Right forelimb (tissue), 1 donor: ENCODE results near the gene VPS52.
"Not testable (repeated sequence)": the region's sequence is repeated elsewhere in the genome, so short reads cannot be mapped to it uniquely, and the experiment has no call there.

ENCODE experiments used
- DNase-seq: peaks from one replicate; pipeline ENCODE4 v3.0.0-alpha.2; 2018

The VPS52 gene

DNA sequence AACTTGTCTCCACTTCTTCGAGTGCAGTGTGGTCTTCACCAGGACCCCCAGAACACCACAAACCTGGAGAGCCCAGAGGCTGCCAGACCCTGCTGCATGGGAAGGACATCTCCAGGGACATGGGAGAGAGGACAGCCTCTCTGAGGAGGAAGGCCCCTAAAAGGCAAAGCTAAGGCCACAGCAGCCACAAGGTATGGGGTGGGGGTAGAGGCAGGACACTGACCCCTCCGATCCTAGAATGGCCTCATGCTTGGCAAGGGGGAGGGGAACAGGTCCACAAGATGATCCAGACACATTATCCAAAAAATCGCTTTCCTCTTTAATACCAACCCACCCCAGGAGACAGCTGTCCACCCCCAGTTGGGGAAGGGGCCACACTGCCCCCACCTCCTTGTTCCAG lies 7.1 kb upstream of the VPS52 start:
- no peak for DNase-seq

- no peak for DNase-seq
These were observed 6.7 kb upstream of the VPS52 start for GRCh38 chr6:33278392-33278741.

GRCh38 chr6:33277663-33278391 lies 6.2 kb upstream of the VPS52 start:
- no peak for DNase-seq

DNA sequence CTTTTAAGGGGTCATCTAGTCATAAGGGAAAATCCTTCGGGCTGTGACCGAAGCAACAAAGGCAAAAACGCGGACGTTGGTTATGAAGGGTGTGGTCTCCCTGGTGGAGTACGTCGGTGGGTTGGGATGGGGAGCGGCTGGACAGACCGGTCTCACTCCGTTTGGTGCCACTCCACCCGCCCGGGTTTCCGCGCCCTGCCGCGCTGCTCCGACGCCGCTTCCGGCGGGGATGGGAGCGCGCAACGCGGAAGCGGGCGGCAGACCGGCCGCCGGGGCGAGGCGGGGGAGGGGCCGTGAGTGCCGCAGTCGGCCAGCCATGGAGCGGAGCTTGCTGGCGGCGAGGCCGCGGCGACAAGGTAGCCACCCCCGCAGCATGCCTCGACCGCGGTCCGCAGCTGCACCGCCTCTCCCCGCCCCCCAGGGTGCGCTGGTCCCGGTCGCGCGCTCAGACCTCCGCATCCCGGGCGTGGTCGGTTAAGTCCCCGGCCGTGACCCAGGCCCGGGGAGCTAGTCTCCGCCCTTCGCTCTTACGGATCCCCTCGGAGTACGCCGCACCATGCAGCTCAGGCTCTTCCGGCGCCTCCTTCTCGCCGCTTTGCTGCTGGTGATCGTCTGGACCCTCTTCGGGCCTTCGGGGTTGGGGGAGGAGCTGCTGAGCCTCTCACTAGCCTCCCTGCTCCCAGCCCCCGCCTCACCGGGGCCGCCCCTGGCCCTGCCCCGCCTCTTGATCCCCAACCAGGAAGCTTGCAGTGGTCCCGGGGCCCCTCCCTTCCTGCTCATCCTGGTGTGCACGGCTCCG lies 5.4 kb upstream of the VPS52 start, which contains the start of gene B3GALT4:
Gene B3GALT4 (plus strand): TSS at position 260 of the 799 bp plus-strand sequence. CDS start 297 bp downstream, at position 557.
- peak; percentile 86 for DNase-seq

- no peak for DNase-seq
These were observed 4.8 kb upstream of the VPS52 start for GRCh38 chr6:33276581-33276863.

GRCh38 chr6:33275795-33276580 lies 4.3 kb upstream of the VPS52 start:
- not testable (repeated sequence) for DNase-seq

- DNase-seq = no peak
These were observed 2.5 kb upstream of the VPS52 start for GRCh38 chr6:33273924-33274902.

DNA sequence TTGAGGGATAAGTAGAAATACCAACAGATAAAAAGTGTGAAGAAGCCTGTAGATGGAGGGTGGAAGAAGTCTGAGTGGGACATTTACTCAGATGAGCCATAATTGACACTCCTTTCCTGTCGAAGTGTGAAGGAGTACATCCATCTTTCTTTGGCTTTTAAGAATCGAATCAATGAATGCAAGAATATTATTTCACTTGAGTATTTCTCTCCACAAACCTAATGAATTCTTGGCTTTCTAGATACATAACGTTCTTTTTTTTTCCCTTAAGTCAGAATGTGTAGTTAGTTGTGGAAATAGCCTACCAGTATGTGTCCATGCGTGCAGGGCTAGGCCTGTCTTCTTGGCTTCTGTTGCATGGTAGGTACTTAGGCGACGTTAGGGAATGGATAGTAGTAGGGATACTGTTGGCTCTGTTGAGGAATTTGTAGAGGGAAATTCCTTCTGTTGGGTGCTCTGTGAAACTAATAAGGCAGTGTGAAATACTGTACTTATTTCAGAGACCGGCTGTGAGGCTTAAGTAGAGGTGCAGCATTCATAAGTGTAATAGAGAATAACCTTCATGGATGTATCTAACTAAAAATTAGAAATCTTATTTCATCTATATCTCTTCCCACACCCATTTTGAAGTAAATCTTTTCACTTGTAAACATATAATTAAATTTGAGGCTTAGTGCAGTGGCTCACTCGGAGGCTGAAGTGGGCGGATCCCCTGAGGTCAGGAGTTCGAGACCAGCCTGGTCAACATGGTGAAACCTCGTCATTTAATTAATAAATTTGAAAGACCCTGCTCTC lies 1.6 kb upstream of the VPS52 start:
- DNase-seq = no peak

GRCh38 chr6:33272275-33273128 lies 826 bp upstream of the VPS52 start:
- no peak for DNase-seq

- DNase-seq = peak; percentile 61
These were observed 584 bp downstream of the VPS52 start for GRCh38 chr6:33271117-33271467.

DNA sequence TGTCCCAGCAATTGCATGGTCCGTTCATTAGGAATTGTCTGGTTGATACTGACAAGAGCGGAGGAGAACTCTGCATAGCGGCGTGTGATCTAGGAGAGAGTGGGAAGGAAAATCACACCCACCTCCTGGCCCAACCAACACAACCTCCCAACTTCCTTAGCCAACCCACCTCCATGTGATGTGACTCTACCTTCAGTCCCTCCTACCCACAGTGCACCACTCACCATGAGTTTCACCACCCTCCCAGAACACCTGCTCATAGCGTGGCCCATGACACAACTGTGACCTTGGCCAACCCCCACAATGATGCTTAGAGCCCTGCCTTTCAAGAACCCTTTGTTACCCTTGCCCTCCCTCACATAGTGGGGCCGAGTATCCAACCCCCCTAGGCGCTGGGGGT lies 7.7 kb downstream of the VPS52 start:
- DNase-seq = no peak

- DNase-seq = not testable (repeated sequence)
These were observed 9.2 kb downstream of the VPS52 start for GRCh38 chr6:33262490-33262889.

GRCh38 chr6:33259032-33259431 lies 12.6 kb downstream of the VPS52 start:
- DNase-seq = no peak

DNA sequence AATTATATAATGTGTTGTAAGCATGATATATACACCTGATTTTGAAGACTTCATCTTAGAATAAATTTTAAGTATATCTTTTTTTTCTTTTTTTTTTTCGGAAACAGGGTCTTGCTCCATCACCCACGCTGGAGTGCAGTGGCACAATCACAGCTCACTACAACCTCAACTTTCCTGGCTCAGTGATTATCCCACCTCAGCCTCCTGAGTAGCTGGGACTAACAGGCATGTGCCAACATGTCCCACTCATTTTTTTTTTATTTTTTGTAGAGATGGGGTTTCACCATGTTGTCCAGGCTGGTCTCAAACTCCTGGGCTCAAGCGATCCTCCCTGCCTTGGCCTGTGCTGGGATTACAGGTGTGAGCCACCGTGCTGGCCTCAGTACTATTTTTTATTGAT lies 17.1 kb downstream of the VPS52 start:
- no peak for DNase-seq

DNA sequence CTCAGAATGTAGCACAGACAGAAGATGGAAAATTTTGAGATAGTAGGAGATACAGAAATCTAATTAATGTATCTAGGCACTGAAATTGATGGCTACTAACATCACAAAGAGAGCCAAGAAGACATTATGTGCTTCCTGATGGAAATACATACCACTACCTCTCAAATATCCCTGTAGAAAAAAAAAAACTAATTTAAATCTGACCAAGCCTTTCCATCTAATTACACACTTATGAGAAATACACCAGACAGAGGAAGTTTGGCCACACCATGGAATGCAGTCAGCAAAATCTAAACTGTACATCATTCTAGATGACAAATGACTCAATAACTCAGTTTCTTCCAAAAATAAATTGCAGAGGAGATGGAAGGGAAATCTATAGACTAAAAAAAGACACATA lies 18.9 kb downstream of the VPS52 start:
- no peak for DNase-seq

- no peak for DNase-seq
These were observed 20.2 kb downstream of the VPS52 start for GRCh38 chr6:33251395-33252012.

DNA sequence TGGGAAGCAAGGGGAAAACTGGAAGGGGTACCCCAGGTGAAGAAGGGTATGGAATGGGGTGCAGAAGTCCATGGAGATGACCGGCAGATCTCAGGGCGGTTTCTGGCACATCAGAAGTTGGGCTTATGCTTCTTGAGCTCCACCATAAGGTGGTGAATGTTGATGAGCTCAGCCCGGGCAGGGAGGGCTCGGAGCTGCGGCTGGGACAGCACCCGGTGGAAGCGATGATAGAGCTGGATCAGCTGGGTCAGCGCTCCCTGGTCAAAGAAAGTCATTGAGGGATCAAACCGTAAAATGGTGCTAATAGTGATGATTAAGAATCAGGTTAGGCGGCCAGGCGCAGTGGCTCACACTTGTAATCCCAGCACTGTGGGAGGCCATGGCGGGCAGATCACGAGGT lies 20.9 kb downstream of the VPS52 start:
- no peak for DNase-seq

DNA sequence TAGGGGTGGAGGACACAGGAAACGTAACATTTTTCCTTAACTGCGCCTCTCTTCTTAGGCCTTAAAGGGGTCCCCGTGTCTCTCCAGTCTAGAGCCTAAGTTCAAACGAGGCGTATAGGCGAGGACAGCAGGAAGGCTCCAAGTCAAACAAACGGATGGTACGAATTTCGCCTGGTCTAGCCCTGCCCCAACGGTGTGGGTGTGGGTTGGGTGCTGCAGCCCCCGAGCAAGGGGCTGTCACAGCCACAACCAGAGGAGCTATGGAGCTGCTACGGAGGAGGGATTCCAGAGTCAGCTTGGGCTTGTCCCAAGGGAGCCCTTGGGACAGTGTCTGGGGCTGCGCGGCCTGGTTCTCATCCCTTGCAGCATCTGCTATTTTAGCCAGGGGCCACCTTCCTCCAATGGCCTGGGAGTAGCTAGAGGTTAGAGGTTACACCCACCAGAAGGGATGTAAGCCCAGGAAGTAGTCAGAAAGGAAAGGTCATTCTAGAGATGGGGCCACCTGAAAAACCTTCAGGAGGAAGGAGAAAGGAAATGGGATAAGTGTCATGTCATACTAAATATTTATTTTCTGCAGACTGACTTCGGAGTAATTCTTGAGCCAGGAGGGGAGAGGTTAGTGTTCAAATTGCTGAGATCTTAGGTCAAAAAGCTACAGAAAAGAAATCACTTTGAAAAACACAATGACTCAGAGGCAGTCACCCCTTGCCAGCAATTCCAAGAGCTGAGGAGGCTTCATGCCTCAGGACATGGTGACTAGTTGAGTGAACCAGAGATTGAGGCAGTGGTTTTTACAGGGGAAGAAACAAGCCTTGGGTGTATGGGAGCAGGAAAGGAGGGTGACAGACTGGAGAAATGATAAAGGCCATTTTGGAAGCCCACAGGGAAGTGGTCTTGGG lies 21.7 kb downstream of the VPS52 start:
- no peak for DNase-seq
